ENCODE measurements around the gene NBEAL2. TPM values are rescaled to one million over a fixed set of nuclear protein-coding genes. Genes with fewer than 3 reads are reported as not detected.

The NBEAL2 gene
- total RNA-seq, 6 experiments from 2014 or later, result 8.9 to 11.7 (median 10.8) TPM

DNA sequence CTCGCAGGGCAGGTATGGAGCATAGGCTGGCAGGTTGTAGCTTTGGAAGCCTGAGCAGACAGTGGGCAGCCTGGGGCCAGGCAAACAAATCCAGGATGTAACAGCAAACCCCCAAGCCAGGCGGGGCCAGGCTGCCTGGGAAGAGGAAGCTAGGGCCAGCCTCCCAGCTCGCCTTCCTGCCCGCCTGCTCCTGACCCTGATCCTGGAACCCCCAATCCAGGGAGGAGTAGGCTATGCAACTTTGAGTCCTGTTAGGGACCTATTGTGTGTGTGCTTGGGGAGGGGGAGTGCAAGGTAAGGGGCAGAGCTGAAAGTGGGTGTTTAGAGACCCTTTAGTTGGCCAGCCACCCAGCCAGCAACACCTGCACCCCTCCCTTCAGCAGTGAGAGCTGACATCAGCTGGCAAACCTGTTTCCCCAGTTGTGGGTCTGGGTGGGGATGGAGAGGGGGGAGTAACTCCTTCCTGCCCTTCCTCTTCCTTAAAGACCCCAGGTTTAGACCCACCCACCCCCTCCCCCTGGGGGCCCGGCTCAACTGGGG lies 2.5 kb downstream of the NBEAL2 start:
- TF ChIP-seq POLR2A (IDR thresholded peaks at IDR 0.05), result no peak
- Histone ChIP-seq H3K4me3 (no peak overlapping the region), H3K4me1 (peaks cover 0 to 9% (median 0%) of the 10 kb centered on the region in 4 donors), H3K36me3 (no peaks in the 10 kb centered on the region), H3K9me3 (no peaks in the 10 kb centered on the region), H3K27me3 (no peaks in the 10 kb centered on the region), H3K27ac (peak overlapping the region in 2 of 3 donors; percentile 55 to 65)
- 0% methylated on average over 1 of the region's 5 CpGs for WGBS (ENCODE audit: insufficient coverage, low coverage, low lambda C conversion rate, missing lambda C conversion rate)
- peak in 2 of 3 donors; percentile 42 to 63 for DNase-seq
- intact Hi-C loops (cut with DNase I), result no loop called here
- ATAC-seq, result peak in 1 of 4 donors; percentile 6

DNA sequence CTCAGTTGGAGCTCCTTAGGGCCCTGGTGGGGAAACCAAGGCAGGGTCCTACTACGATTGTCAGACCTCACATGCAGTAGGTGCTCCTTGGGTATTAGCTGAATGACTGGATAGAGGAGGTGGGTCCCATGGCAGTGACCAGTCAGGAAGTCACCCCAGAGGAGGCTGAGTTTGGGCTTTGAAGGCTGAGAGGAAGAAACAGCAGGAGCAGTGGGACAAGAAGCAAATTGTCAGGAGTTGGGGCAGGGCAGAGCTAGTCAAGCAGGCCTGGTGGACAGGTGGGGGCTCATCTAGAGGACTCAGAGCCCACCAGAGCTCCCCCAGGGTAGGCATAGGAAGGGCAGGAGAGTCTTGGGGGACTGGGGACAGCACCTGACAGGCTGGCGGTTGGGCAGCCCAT lies 3.1 kb downstream of the NBEAL2 start:
- TF ChIP-seq POLR2A (IDR thresholded peaks at IDR 0.05), result no peak
- TF ChIP-seq, protein P1, sequence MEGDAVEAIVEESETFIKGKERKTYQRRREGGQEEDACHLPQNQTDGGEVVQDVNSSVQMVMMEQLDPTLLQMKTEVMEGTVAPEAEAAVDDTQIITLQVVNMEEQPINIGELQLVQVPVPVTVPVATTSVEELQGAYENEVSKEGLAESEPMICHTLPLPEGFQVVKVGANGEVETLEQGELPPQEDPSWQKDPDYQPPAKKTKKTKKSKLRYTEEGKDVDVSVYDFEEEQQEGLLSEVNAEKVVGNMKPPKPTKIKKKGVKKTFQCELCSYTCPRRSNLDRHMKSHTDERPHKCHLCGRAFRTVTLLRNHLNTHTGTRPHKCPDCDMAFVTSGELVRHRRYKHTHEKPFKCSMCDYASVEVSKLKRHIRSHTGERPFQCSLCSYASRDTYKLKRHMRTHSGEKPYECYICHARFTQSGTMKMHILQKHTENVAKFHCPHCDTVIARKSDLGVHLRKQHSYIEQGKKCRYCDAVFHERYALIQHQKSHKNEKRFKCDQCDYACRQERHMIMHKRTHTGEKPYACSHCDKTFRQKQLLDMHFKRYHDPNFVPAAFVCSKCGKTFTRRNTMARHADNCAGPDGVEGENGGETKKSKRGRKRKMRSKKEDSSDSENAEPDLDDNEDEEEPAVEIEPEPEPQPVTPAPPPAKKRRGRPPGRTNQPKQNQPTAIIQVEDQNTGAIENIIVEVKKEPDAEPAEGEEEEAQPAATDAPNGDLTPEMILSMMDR (IDR thresholded peaks at IDR 0.05), result no peak
- Histone ChIP-seq H3K9me3 (no peaks in the 10 kb centered on the region), H3K27ac (no peak overlapping the region), H3K4me3 (no peak overlapping the region), H3K4me1 (peaks cover 0 to 6% (median 0%) of the 10 kb centered on the region in 4 donors), H3K27me3 (no peaks in the 10 kb centered on the region), H3K36me3 (no peaks in the 10 kb centered on the region)
- ATAC-seq (no peak), DNase-seq (peak in 2 of 3 donors; percentile 10 to 34)
- intact Hi-C loops (cut with DNase I), result no loop called here
- WGBS (ENCODE audit: insufficient coverage, low coverage, low lambda C conversion rate, missing lambda C conversion rate), result 71% methylated on average over 1 of the region's 2 CpGs

DNA sequence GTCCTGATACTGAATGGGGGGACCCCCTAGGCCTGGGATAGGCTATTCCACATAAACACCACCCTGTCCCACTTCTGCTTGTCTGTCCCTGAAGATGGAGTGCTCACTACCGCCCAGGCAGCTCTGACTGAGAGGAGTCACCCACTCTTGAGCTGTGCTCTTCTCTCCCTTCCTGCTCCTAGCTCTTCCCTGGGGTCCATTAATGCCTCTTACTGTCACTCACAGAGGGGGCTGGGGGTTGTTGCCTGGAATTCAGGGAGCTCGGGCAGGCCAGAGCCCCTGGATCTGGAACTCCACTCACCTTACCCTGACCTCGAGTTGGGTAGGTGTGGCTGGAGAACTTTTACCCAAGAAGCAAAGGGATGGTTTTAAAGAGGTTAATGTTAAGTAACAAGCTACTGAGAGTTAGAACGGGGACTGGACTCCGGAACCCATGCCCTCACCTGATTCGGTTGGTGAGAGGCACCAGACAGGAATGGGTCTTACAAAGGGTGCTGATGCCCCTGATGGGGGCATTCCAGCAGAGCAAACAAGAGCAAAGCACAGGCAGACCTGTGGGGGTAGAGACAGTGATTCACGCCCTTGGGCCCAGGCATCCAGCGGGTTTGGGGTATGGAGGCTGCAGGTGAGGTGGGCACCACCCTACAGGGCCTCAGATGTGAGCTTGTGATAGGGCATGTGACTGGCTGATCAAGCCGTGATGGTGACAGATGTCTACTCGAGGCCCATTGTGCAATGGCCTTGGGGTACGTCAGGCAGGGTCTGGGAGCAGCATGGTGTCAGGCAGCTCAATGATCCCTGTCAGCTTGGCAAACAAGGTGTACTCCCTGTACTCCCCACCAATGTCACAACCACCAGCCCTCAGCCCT lies 5.4 kb downstream of the NBEAL2 start:
- ATAC-seq, result no peak
- no peaks in the 10 kb centered on the region for H3K9me3 ChIP-seq
- H3K4me3 ChIP-seq, result no peak overlapping the region
- intact Hi-C loops (cut with DNase I), result no loop called here
- H3K36me3 ChIP-seq, result no peaks in the 10 kb centered on the region
- TF ChIP-seq, protein P1 (IDR thresholded peaks at IDR 0.05), result no peak
- TF ChIP-seq POLR2A (IDR thresholded peaks at IDR 0.05), result no peak
- no peak overlapping the region for H3K27ac ChIP-seq
- peak in 1 of 3 donors; percentile 19 for DNase-seq
- WGBS (ENCODE audit: insufficient coverage, low coverage, low lambda C conversion rate, missing lambda C conversion rate), result 92% methylated on average over 2 of the region's 11 CpGs
- no peaks in the 10 kb centered on the region for H3K4me1 ChIP-seq
- H3K27me3 ChIP-seq, result no peaks in the 10 kb centered on the region

DNA sequence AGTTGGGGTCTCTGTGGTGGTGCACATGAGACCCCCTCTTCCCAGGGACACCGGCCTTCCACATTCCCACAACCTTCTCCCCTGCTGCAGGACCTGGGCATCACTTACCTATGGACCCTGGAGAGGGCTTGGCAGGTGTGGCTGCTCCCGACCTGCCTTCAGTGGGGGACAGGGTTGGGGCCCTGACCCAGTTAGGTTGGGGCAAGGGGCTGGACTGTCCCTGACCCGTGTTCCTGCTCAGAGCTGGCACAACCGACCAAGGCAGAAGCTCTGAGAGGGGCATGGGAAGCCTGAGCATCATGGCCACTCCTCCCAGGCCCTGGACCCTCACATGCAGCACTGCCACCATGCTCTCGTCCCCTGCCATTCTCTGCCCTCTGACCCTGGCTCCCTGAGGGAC lies 6.1 kb downstream of the NBEAL2 start:
- no peak for TF ChIP-seq POLR2A (IDR thresholded peaks at IDR 0.05)
- TF ChIP-seq, protein P1 (IDR thresholded peaks at IDR 0.05), result no peak
- Histone ChIP-seq H3K27ac (no peak overlapping the region), H3K36me3 (no peaks in the 10 kb centered on the region), H3K4me3 (no peak overlapping the region), H3K4me1 (no peaks in the 10 kb centered on the region), H3K9me3 (no peaks in the 10 kb centered on the region), H3K27me3 (no peaks in the 10 kb centered on the region)
- intact Hi-C loops (cut with DNase I), result no loop called here
- WGBS (ENCODE audit: insufficient coverage, low coverage, low lambda C conversion rate, missing lambda C conversion rate), result no CpG with 5 or more reads among the region's 5 CpGs
- ATAC-seq (no peak), DNase-seq (peak in 1 of 3 donors; percentile 40)

Measured in right lobe of liver (tissue), 6 donors.